ENCODE results near the gene HEPACAM. TPM values are rescaled to one million over a fixed set of nuclear protein-coding genes. Genes with fewer than 3 reads are reported as not detected.
"Not testable (repeated sequence)": the region's sequence is repeated elsewhere in the genome, so short reads cannot be mapped to it uniquely, and the experiment has no call there.

The HEPACAM gene
- not detected in 2 replicates for total RNA-seq

GRCh38 chr11:124935548-124936514 lies at the start of gene HEPACAM:
HEPACAM (minus strand) TSS chr11:124936047; CDS start chr11:124936006, 41 bp downstream.
- Mint-ChIP-seq H3K36me3 (ENCODE audit: low read depth) (no peaks in the 10 kb centered on the region), H3K4me1 (ENCODE audit: low read depth) (peaks cover 2% of the 10 kb centered on the region), H3K27me3 (ENCODE audit: low read depth) (peaks cover 16% of the 10 kb centered on the region), H3K4me3 (ENCODE audit: low read depth) (no peak within 1 kb of the TSS), H3K9me3 (no peaks in the 10 kb centered on the region), H3K27ac (no peak within 1 kb of the TSS)
- no peak for DNase-seq (ENCODE audit: low spot score)
- intact Hi-C loops (cut with micrococcal nuclease) = no loop called here

GRCh38 chr11:124984512-124984854 lies 48.6 kb upstream of the HEPACAM start:
- peaks cover 83% of the 10 kb centered on the region for H3K36me3 Mint-ChIP-seq (ENCODE audit: low read depth)
- intact Hi-C loops (cut with micrococcal nuclease) = no loop called here
- H3K27ac Mint-ChIP-seq = no peak overlapping the region
- H3K27me3 Mint-ChIP-seq (ENCODE audit: low read depth) = no peaks in the 10 kb centered on the region
- peaks cover 31% of the 10 kb centered on the region for H3K9me3 Mint-ChIP-seq
- DNase-seq (ENCODE audit: low spot score) = no peak
- H3K4me3 Mint-ChIP-seq (ENCODE audit: low read depth) = no peak overlapping the region
- H3K4me1 Mint-ChIP-seq (ENCODE audit: low read depth) = no peaks in the 10 kb centered on the region

- H3K36me3 Mint-ChIP-seq (ENCODE audit: low read depth) = peaks cover 87% of the 10 kb centered on the region
- intact Hi-C loops (cut with micrococcal nuclease) = no loop called here
- no peak overlapping the region for H3K4me3 Mint-ChIP-seq (ENCODE audit: low read depth)
- no peak for DNase-seq (ENCODE audit: low spot score)
- no peak overlapping the region for H3K27ac Mint-ChIP-seq
- H3K4me1 Mint-ChIP-seq (ENCODE audit: low read depth) = no peaks in the 10 kb centered on the region
- H3K27me3 Mint-ChIP-seq (ENCODE audit: low read depth) = no peaks in the 10 kb centered on the region
- H3K9me3 Mint-ChIP-seq = peaks cover 36% of the 10 kb centered on the region
These were observed 48.0 kb upstream of the HEPACAM start for GRCh38 chr11:124983674-124984511.

- H3K4me1 Mint-ChIP-seq (ENCODE audit: low read depth) = no peaks in the 10 kb centered on the region
- no peak for DNase-seq (ENCODE audit: low spot score)
- H3K27me3 Mint-ChIP-seq (ENCODE audit: low read depth) = no peaks in the 10 kb centered on the region
- no peak overlapping the region for H3K4me3 Mint-ChIP-seq (ENCODE audit: low read depth)
- intact Hi-C loops (cut with micrococcal nuclease) = no loop called here
- H3K9me3 Mint-ChIP-seq = peaks cover 40% of the 10 kb centered on the region
- H3K27ac Mint-ChIP-seq = no peak overlapping the region
- H3K36me3 Mint-ChIP-seq (ENCODE audit: low read depth) = peaks cover 88% of the 10 kb centered on the region
These were observed 46.2 kb upstream of the HEPACAM start for GRCh38 chr11:124982043-124982442.

- no peak overlapping the region for H3K27ac Mint-ChIP-seq
- H3K36me3 Mint-ChIP-seq (ENCODE audit: low read depth) = peaks cover 62% of the 10 kb centered on the region
- H3K4me3 Mint-ChIP-seq (ENCODE audit: low read depth) = no peak overlapping the region
- intact Hi-C loops (cut with micrococcal nuclease) = no loop called here
- no peak for DNase-seq (ENCODE audit: low spot score)
- no peaks in the 10 kb centered on the region for H3K4me1 Mint-ChIP-seq (ENCODE audit: low read depth)
- peaks cover 40% of the 10 kb centered on the region for H3K9me3 Mint-ChIP-seq
- H3K27me3 Mint-ChIP-seq (ENCODE audit: low read depth) = no peaks in the 10 kb centered on the region
These were observed 42.5 kb upstream of the HEPACAM start for GRCh38 chr11:124978316-124978715.

- Mint-ChIP-seq H3K27me3 (ENCODE audit: low read depth) (no peaks in the 10 kb centered on the region), H3K9me3 (peaks cover 30% of the 10 kb centered on the region)
- intact Hi-C loops (cut with micrococcal nuclease) = no loop called here
These were observed 41.2 kb upstream of the HEPACAM start for GRCh38 chr11:124977006-124977405.

GRCh38 chr11:124976531-124976930 lies 40.7 kb upstream of the HEPACAM start:
- peaks cover 44% of the 10 kb centered on the region for H3K36me3 Mint-ChIP-seq (ENCODE audit: low read depth)
- DNase-seq (ENCODE audit: low spot score) = no peak
- H3K4me1 Mint-ChIP-seq (ENCODE audit: low read depth) = no peaks in the 10 kb centered on the region
- H3K4me3 Mint-ChIP-seq (ENCODE audit: low read depth) = no peak overlapping the region
- H3K27me3 Mint-ChIP-seq (ENCODE audit: low read depth) = no peaks in the 10 kb centered on the region
- H3K9me3 Mint-ChIP-seq = peaks cover 27% of the 10 kb centered on the region
- intact Hi-C loops (cut with micrococcal nuclease) = no loop called here
- H3K27ac Mint-ChIP-seq = no peak overlapping the region

More at GRCh38 chr11:124977006-124977405, 41.2 kb upstream of the HEPACAM start:
- DNase-seq (ENCODE audit: low spot score) = no peak
- Mint-ChIP-seq H3K4me3 (ENCODE audit: low read depth) (no peak overlapping the region), H3K27ac (no peak overlapping the region), H3K4me1 (ENCODE audit: low read depth) (no peaks in the 10 kb centered on the region), H3K36me3 (ENCODE audit: low read depth) (peaks cover 48% of the 10 kb centered on the region)

GRCh38 chr11:124971810-124972209 lies 36.0 kb upstream of the HEPACAM start:
- intact Hi-C loops (cut with micrococcal nuclease) = no loop called here
- H3K27ac Mint-ChIP-seq = no peak overlapping the region
- no peak overlapping the region for H3K4me3 Mint-ChIP-seq (ENCODE audit: low read depth)
- H3K4me1 Mint-ChIP-seq (ENCODE audit: low read depth) = no peaks in the 10 kb centered on the region
- no peak for DNase-seq (ENCODE audit: low spot score)
- H3K9me3 Mint-ChIP-seq = no peaks in the 10 kb centered on the region
- H3K27me3 Mint-ChIP-seq (ENCODE audit: low read depth) = no peaks in the 10 kb centered on the region
- H3K36me3 Mint-ChIP-seq (ENCODE audit: low read depth) = no peaks in the 10 kb centered on the region

- Mint-ChIP-seq H3K9me3 (no peaks in the 10 kb centered on the region), H3K4me3 (ENCODE audit: low read depth) (no peak overlapping the region)
- intact Hi-C loops (cut with micrococcal nuclease) = no loop called here
These were observed 35.1 kb upstream of the HEPACAM start for GRCh38 chr11:124970925-124971324.

GRCh38 chr11:124968197-124968596 lies 32.4 kb upstream of the HEPACAM start:
- peaks cover 13% of the 10 kb centered on the region for H3K36me3 Mint-ChIP-seq (ENCODE audit: low read depth)
- H3K4me1 Mint-ChIP-seq (ENCODE audit: low read depth); H3K27me3 Mint-ChIP-seq (ENCODE audit: low read depth); H3K9me3 Mint-ChIP-seq; H3K4me3 Mint-ChIP-seq (ENCODE audit: low read depth); DNase-seq (ENCODE audit: low spot score); intact Hi-C loops (cut with micrococcal nuclease); H3K27ac Mint-ChIP-seq: not testable (repeated sequence)

More at GRCh38 chr11:124970925-124971324, 35.1 kb upstream of the HEPACAM start:
- no peaks in the 10 kb centered on the region for H3K27me3 Mint-ChIP-seq (ENCODE audit: low read depth)
- H3K36me3 Mint-ChIP-seq (ENCODE audit: low read depth) = no peaks in the 10 kb centered on the region
- H3K27ac Mint-ChIP-seq = no peak overlapping the region
- DNase-seq (ENCODE audit: low spot score) = no peak
- H3K4me1 Mint-ChIP-seq (ENCODE audit: low read depth) = no peaks in the 10 kb centered on the region

GRCh38 chr11:124961972-124962609 lies 26.2 kb upstream of the HEPACAM start:
- DNase-seq (ENCODE audit: low spot score) = no peak
- Mint-ChIP-seq H3K27me3 (ENCODE audit: low read depth) (no peaks in the 10 kb centered on the region), H3K36me3 (ENCODE audit: low read depth) (peaks cover 22% of the 10 kb centered on the region)

GRCh38 chr11:124955035-124955434 lies 19.2 kb upstream of the HEPACAM start:
- H3K4me1 Mint-ChIP-seq (ENCODE audit: low read depth) = peaks cover 19% of the 10 kb centered on the region

More at GRCh38 chr11:124961972-124962609, 26.2 kb upstream of the HEPACAM start:
- H3K27ac Mint-ChIP-seq = no peak overlapping the region
- intact Hi-C loops (cut with micrococcal nuclease) = loop anchor here (1.0 kb wide), 2 partner anchors 179 to 383 kb away; no protein-coding TSS in a partner anchor
- H3K4me3 Mint-ChIP-seq (ENCODE audit: low read depth) = no peak overlapping the region
- H3K9me3 Mint-ChIP-seq = no peaks in the 10 kb centered on the region
- H3K4me1 Mint-ChIP-seq (ENCODE audit: low read depth) = peaks cover 7% of the 10 kb centered on the region

More at GRCh38 chr11:124955035-124955434, 19.2 kb upstream of the HEPACAM start:
- Mint-ChIP-seq H3K9me3 (no peaks in the 10 kb centered on the region), H3K27ac (no peak overlapping the region), H3K36me3 (ENCODE audit: low read depth) (peaks cover 10% of the 10 kb centered on the region), H3K4me3 (ENCODE audit: low read depth) (no peak overlapping the region), H3K27me3 (ENCODE audit: low read depth) (no peaks in the 10 kb centered on the region)
- intact Hi-C loops (cut with micrococcal nuclease) = loop anchor here (2.0 to 10.0 kb wide), 2 partner anchors 282 to 640 kb away; partner anchors contain the start of genes SIAE, SPA17 and STT3A
- DNase-seq (ENCODE audit: low spot score) = no peak
